ENCODE results near the gene CR1L.

DNA sequence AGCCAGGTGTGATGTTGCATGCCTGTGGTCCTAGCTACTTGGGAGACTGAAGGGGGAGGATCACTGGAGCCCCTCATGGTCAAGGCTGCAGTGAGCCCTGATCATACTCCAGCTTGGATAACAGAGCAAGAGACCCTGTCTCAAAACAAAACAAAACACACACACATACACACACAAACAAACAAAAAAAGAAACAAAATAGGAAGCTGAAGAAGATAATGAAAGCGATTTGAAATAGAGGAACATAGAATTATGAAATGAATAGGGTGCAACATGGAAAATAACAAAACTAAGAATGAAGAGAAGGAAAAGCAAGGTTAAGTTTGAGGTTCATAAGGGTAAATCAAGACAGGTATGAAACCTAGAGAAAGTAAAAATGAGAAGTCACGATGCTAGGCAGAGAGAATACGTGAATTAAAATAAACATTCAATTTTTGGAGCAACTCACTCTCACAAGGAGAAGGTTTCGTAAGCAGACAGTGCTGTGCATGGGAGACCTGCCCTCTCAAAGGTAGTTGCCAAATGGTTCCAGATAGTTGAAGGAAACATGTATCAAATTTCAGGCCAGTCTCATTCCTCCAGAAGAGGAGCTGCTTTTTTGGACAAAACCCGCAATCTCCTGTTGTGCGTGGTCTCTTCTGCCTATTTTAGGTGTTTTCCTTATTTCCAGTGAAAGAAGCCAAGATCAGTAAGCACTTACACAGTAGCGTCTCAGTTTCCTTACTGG is 110.2 kb downstream of the CR1L start:
- TF ChIP-seq, protein P1, sequence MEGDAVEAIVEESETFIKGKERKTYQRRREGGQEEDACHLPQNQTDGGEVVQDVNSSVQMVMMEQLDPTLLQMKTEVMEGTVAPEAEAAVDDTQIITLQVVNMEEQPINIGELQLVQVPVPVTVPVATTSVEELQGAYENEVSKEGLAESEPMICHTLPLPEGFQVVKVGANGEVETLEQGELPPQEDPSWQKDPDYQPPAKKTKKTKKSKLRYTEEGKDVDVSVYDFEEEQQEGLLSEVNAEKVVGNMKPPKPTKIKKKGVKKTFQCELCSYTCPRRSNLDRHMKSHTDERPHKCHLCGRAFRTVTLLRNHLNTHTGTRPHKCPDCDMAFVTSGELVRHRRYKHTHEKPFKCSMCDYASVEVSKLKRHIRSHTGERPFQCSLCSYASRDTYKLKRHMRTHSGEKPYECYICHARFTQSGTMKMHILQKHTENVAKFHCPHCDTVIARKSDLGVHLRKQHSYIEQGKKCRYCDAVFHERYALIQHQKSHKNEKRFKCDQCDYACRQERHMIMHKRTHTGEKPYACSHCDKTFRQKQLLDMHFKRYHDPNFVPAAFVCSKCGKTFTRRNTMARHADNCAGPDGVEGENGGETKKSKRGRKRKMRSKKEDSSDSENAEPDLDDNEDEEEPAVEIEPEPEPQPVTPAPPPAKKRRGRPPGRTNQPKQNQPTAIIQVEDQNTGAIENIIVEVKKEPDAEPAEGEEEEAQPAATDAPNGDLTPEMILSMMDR (conservative IDR thresholded peaks at IDR 0.05; ENCODE audit: low read depth in 2 of 2), result no peak
- TF ChIP-seq, protein P2, sequence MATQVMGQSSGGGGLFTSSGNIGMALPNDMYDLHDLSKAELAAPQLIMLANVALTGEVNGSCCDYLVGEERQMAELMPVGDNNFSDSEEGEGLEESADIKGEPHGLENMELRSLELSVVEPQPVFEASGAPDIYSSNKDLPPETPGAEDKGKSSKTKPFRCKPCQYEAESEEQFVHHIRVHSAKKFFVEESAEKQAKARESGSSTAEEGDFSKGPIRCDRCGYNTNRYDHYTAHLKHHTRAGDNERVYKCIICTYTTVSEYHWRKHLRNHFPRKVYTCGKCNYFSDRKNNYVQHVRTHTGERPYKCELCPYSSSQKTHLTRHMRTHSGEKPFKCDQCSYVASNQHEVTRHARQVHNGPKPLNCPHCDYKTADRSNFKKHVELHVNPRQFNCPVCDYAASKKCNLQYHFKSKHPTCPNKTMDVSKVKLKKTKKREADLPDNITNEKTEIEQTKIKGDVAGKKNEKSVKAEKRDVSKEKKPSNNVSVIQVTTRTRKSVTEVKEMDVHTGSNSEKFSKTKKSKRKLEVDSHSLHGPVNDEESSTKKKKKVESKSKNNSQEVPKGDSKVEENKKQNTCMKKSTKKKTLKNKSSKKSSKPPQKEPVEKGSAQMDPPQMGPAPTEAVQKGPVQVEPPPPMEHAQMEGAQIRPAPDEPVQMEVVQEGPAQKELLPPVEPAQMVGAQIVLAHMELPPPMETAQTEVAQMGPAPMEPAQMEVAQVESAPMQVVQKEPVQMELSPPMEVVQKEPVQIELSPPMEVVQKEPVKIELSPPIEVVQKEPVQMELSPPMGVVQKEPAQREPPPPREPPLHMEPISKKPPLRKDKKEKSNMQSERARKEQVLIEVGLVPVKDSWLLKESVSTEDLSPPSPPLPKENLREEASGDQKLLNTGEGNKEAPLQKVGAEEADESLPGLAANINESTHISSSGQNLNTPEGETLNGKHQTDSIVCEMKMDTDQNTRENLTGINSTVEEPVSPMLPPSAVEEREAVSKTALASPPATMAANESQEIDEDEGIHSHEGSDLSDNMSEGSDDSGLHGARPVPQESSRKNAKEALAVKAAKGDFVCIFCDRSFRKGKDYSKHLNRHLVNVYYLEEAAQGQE (IDR thresholded peaks at IDR 0.05; ENCODE audit: unreplicated experiment), result no peak
- TF ChIP-seq CREB1 (CRISPR knock-in tag; IDR thresholded peaks at IDR 0.05; ENCODE audit: low read depth) (no peak), POLR2AphosphoS5 (IDR thresholded peaks at IDR 0.05; ENCODE audit: low read depth) (no peak), EZH2phosphoT487 (IDR thresholded peaks at IDR 0.05; ENCODE audit: unreplicated experiment) (no peak), EZH2 (IDR thresholded peaks at IDR 0.05; ENCODE audit: low read depth, unreplicated experiment) (no peak), JUNB (IDR thresholded peaks at IDR 0.05; ENCODE audit: unreplicated experiment) (no peak), ZNF114 (CRISPR knock-in tag; IDR thresholded peaks at IDR 0.05) (no peak)
